Measurements from ENCODE around the gene VCAM1.

VCAM1 gene

GRCh38 chr1:100747771-100748170, 28.2 kb downstream of the VCAM1 start:
- Histone ChIP-seq H2AFZ (ENCODE audit: low read depth) (no peak overlapping the region), H4K20me1 (ENCODE audit: insufficient read depth) (no peaks in the 10 kb centered on the region), H3K4me2 (no peak overlapping the region), H3K79me2 (ENCODE audit: insufficient read depth, low read depth) (no peaks in the 10 kb centered on the region), H3K27me3 (ENCODE audit: insufficient read depth, low read depth) (no peaks in the 10 kb centered on the region), H3K4me1 (ENCODE audit: low read depth, poor library complexity, severe bottlenecking) (no peaks in the 10 kb centered on the region), H3K27ac (no peak overlapping the region), H3K36me3 (ENCODE audit: insufficient read depth) (no peaks in the 10 kb centered on the region), H3K9ac (no peak overlapping the region), H3K4me3 (IDR thresholded peaks at IDR 0.05; ENCODE audit: insufficient read depth, low read depth, low read length) (no peak overlapping the region)
- no peak for TF ChIP-seq CTCF (conservative IDR thresholded peaks at IDR 0.05; ENCODE audit: low read depth, low read length)

- Histone ChIP-seq H4K20me1 (ENCODE audit: insufficient read depth) (no peaks in the 10 kb centered on the region), H3K4me1 (ENCODE audit: low read depth, poor library complexity, severe bottlenecking) (no peaks in the 10 kb centered on the region), H3K4me2 (no peak overlapping the region), H3K27me3 (ENCODE audit: insufficient read depth, low read depth) (no peaks in the 10 kb centered on the region), H3K27ac (no peak overlapping the region), H3K4me3 (IDR thresholded peaks at IDR 0.05; ENCODE audit: insufficient read depth, low read depth, low read length) (no peak overlapping the region), H3K79me2 (ENCODE audit: insufficient read depth, low read depth) (no peaks in the 10 kb centered on the region), H2AFZ (ENCODE audit: low read depth) (no peak overlapping the region), H3K9ac (no peak overlapping the region), H3K36me3 (ENCODE audit: insufficient read depth) (no peaks in the 10 kb centered on the region)
- TF ChIP-seq CTCF (conservative IDR thresholded peaks at IDR 0.05; ENCODE audit: low read depth, low read length): no peak
These were observed 30.7 kb downstream of the VCAM1 start for GRCh38 chr1:100750005-100750885.

GRCh38 chr1:100752791-100753190, 33.2 kb downstream of the VCAM1 start:
- Histone ChIP-seq H3K27ac (no peak overlapping the region), H3K79me2 (ENCODE audit: insufficient read depth, low read depth) (no peaks in the 10 kb centered on the region), H3K4me1 (ENCODE audit: low read depth, poor library complexity, severe bottlenecking) (no peaks in the 10 kb centered on the region), H3K27me3 (ENCODE audit: insufficient read depth, low read depth) (no peaks in the 10 kb centered on the region), H3K4me2 (no peak overlapping the region), H4K20me1 (ENCODE audit: insufficient read depth) (no peaks in the 10 kb centered on the region), H3K9ac (no peak overlapping the region), H3K4me3 (IDR thresholded peaks at IDR 0.05; ENCODE audit: insufficient read depth, low read depth, low read length) (no peak overlapping the region), H2AFZ (ENCODE audit: low read depth) (no peak overlapping the region), H3K36me3 (ENCODE audit: insufficient read depth) (no peaks in the 10 kb centered on the region)
- TF ChIP-seq CTCF (conservative IDR thresholded peaks at IDR 0.05; ENCODE audit: low read depth, low read length): no peak

- TF ChIP-seq CTCF (conservative IDR thresholded peaks at IDR 0.05; ENCODE audit: low read depth, low read length): no peak
- H3K36me3 ChIP-seq (ENCODE audit: insufficient read depth): no peaks in the 10 kb centered on the region
- no peaks in the 10 kb centered on the region for H4K20me1 ChIP-seq (ENCODE audit: insufficient read depth)
- H3K4me2 ChIP-seq: no peak overlapping the region
- H3K4me3 ChIP-seq (IDR thresholded peaks at IDR 0.05; ENCODE audit: insufficient read depth, low read depth, low read length): no peak overlapping the region
- H3K27me3 ChIP-seq (ENCODE audit: insufficient read depth, low read depth): no peaks in the 10 kb centered on the region
- no peaks in the 10 kb centered on the region for H3K79me2 ChIP-seq (ENCODE audit: insufficient read depth, low read depth)
- H3K4me1 ChIP-seq (ENCODE audit: low read depth, poor library complexity, severe bottlenecking): no peaks in the 10 kb centered on the region
- H3K9ac ChIP-seq: no peak overlapping the region
- no peak overlapping the region for H3K27ac ChIP-seq
- no peak overlapping the region for H2AFZ ChIP-seq (ENCODE audit: low read depth)
These were observed 38.4 kb downstream of the VCAM1 start for GRCh38 chr1:100757946-100758345.
